GM12878 (cell line): ENCODE data around the gene MAST2. TPM values are rescaled to one million over a fixed set of nuclear protein-coding genes. Genes with fewer than 3 reads are reported as not detected.

Experiments
- ATAC-seq: fragments of 200-7000 bp; cut with Tn5 transposase; 3 replicates; pipeline ENCODE4 v1.9.1; 2020; ENCODE audit warnings: mild to moderate bottlenecking, moderate library complexity
- BruUV-seq: library from RNA; stranded (reverse); fragments of 400-500 nt; replicated peaks from 2 replicates; lab custom pipeline; 2021; lab: Mats Ljungman, UMichigan
- CTCF ChIA-PET: fragments of 300-600 bp; sonication (Branson Sonifier 250); formaldehyde crosslinking; extraction: SDS; loops from one replicate; lab custom pipeline; 2021; ENCODE audit warnings: inconsistent platforms; lab: Yijun Ruan, JAX
- POLR2A ChIA-PET: fragments of 350-600 bp; formaldehyde crosslinking; extraction: SDS; loops from one replicate; lab custom pipeline; 2021; ENCODE audit warnings: inconsistent platforms; lab: Charles Lee
- RAD21 ChIA-PET: fragments of 300-600 bp; sonication (Branson Sonifier 250); formaldehyde crosslinking; loops from one replicate; lab custom pipeline; 2023; ENCODE audit warnings: antibody characterized with exemption; ENCODE audit not compliant: unreplicated experiment; lab: Charles Lee
- SMC1A ChIA-PET: fragments of 300-600 bp; sonication (Branson Sonifier 250); formaldehyde crosslinking; loops from one replicate; lab custom pipeline; 2023; ENCODE audit not compliant: unreplicated experiment, uncharacterized antibody; lab: Charles Lee
- DNase-seq: peaks from one replicate; pipeline ENCODE4 v3.0.0-alpha.2; 2011; ENCODE audit warnings: low read depth, low spot score
- FAIRE-seq: peaks from 3 replicates; lab custom pipeline; 2011; peaks lifted over from hg19 to GRCh38; lab: Jason Lieb, UNC
- H2AFZ ChIP-seq: 2 replicates; pipeline ENCODE4 v1.6.0; 2011; ENCODE audit warnings: low read depth, low read length, control low read depth; ENCODE audit not compliant: control insufficient read depth
- H3K27ac ChIP-seq: 2 replicates; pipeline ENCODE4 v1.5.1; 2011; ENCODE audit warnings: control low read depth; ENCODE audit not compliant: control insufficient read depth, insufficient read depth
- H3K27me3 ChIP-seq, 2 experiments: replicated peaks in 1 of 2; 2 replicates each; pipeline versions ENCODE4 v1.6.0 to v1.6.1; 2011; ENCODE audit warnings: low read length in 1 of 2; ENCODE audit not compliant: control insufficient read depth in 2 of 2, insufficient read depth in 2 of 2
- H3K36me3 ChIP-seq, 2 experiments: 2 replicates each; pipeline ENCODE4 v1.5.1; 2011; ENCODE audit warnings: low read length in 1 of 2; ENCODE audit not compliant: control insufficient read depth in 2 of 2, insufficient read depth in 2 of 2
- H3K4me1 ChIP-seq: 2 replicates; pipeline ENCODE4 v1.6.1; 2011; ENCODE audit warnings: mild to moderate bottlenecking, low read length, moderate library complexity, mixed read lengths; ENCODE audit not compliant: control insufficient read depth, insufficient read depth
- H3K4me2 ChIP-seq: 2 replicates; pipeline ENCODE4 v1.6.0; 2011; ENCODE audit warnings: control low read depth; ENCODE audit not compliant: control insufficient read depth, insufficient read depth
- H3K4me3 ChIP-seq: fragments of 200-600 bp; sonication (generic); 2 replicates; pipeline ENCODE4 v1.5.1; 2016
- H3K79me2 ChIP-seq: 2 replicates; pipeline ENCODE4 v1.6.0; 2011; ENCODE audit warnings: low read length; ENCODE audit not compliant: control insufficient read depth, insufficient read depth
- H3K9ac ChIP-seq: 2 replicates; pipeline ENCODE4 v1.8.0; 2011; ENCODE audit warnings: low read length, control low read depth, mixed read lengths; ENCODE audit not compliant: control insufficient read depth, insufficient read depth
- H3K9me3 ChIP-seq: replicated peaks from 3 replicates; pipeline ENCODE4 v1.5.1; 2011; ENCODE audit warnings: mild to moderate bottlenecking, low read length; ENCODE audit not compliant: control insufficient read depth, insufficient read depth
- H4K20me1 ChIP-seq: 2 replicates; pipeline ENCODE4 v1.6.0; 2011; ENCODE audit not compliant: control insufficient read depth, insufficient read depth
- ASH2L ChIP-seq: fragments of 300-600, 200-600 bp; sonication (generic); IDR thresholded peaks from 2 replicates; pipeline ENCODE4 v1.6.1; 2017; ENCODE audit warnings: low read depth, mild to moderate bottlenecking, borderline replicate concordance
- CREM ChIP-seq: IDR thresholded peaks from 2 replicates; pipeline ENCODE4 v1.6.1; 2014; ENCODE audit warnings: antibody characterized with exemption, low read depth
- EGR1 ChIP-seq, 2 experiments: IDR thresholded peaks; 1 replicate in 1 of 2; 2 replicates in 1 of 2; pipeline ENCODE4 v1.6.1; 2011 to 2012; ENCODE audit warnings: low read depth in 2 of 2, low read length in 2 of 2, borderline replicate concordance in 1 of 2, mild to moderate bottlenecking in 1 of 2, moderate library complexity in 1 of 2
- KAT2A ChIP-seq: conservative IDR thresholded peaks from 2 replicates; pipeline ENCODE4 v1.6.1; 2011; ENCODE audit warnings: low read depth, low read length; ENCODE audit not compliant: control insufficient read depth
- MEF2B ChIP-seq: fragments of 450-650 bp; IDR thresholded peaks from 2 replicates; pipeline ENCODE4 v1.6.1; 2018; ENCODE audit warnings: mild to moderate bottlenecking, moderate library complexity; ENCODE audit not compliant: partially characterized antibody, poor library complexity, severe bottlenecking
- MTA2 ChIP-seq: fragments of 450-650 bp; IDR thresholded peaks from 2 replicates; pipeline ENCODE4 v1.6.1; 2016; ENCODE audit warnings: low read depth, mild to moderate bottlenecking, moderate library complexity
- NRF1 ChIP-seq: conservative IDR thresholded peaks from 2 replicates; pipeline ENCODE4 v1.6.1; 2011; ENCODE audit warnings: mild to moderate bottlenecking, low read depth, low read length, improper control_type of control experiment
- RB1 ChIP-seq: fragments of 450-650 bp; formaldehyde crosslinking; IDR thresholded peaks from 2 replicates; pipeline ENCODE4 v1.6.1; 2017; ENCODE audit warnings: mild to moderate bottlenecking, borderline replicate concordance
- RCOR1 ChIP-seq: conservative IDR thresholded peaks from 2 replicates; pipeline ENCODE4 v1.6.1; 2012; ENCODE audit warnings: low read depth, low read length, improper control_type of control experiment
- SMAD1 ChIP-seq: fragments of 450-650 bp; IDR thresholded peaks from 2 replicates; pipeline ENCODE4 v1.6.1; 2018; ENCODE audit warnings: mild to moderate bottlenecking, low read depth; ENCODE audit not compliant: partially characterized antibody
- STAT1 ChIP-seq: fragments of 450-650 bp; conservative IDR thresholded peaks from 2 replicates; pipeline ENCODE4 v1.6.1; 2014; ENCODE audit warnings: antibody characterized with exemption, mild to moderate bottlenecking
- ZNF592 ChIP-seq: fragments of 450-650 bp; IDR thresholded peaks from 2 replicates; pipeline ENCODE4 v1.6.1; 2017; ENCODE audit warnings: mild to moderate bottlenecking, moderate library complexity
- WGBS: methylation state at CpG from one replicate; pipeline ENCODE4 v1.1.6; 2016; ENCODE audit warnings: low lambda C conversion rate; ENCODE audit not compliant: insufficient replicate concordance, insufficient coverage; ENCODE audit errors: missing lambda C conversion rate; 5-methylcytosine and 5-hydroxymethylcytosine counted together
- in situ Hi-C: fragments of 300-500 bp; cut with MboI; formaldehyde crosslinking; loops from 9 replicates; pipeline ENCODE4 v1.14.3; 2018; ENCODE audit warnings: mixed read lengths
- intact Hi-C: fragments of 100-400 bp; cut with micrococcal nuclease; formaldehyde crosslinking; loops from one replicate; pipeline ENCODE4 v1.14.2; 2022; ENCODE audit not compliant: unreplicated experiment
- polyA plus RNA-seq, 11 experiments: library from polyadenylated mRNA; depleted of rRNA in 4 of 11; unstranded in 6 of 11; stranded (reverse) in 5 of 11; fragments of >200 nt; fragmentation: Nextera tagmentation in 4 of 11; fragmentation: Illumina TruSeq in 1 of 11; extraction: Ambion mirVana in 4 of 11; extraction: Trizol in 1 of 11; gene quantifications; 1 replicate in 1 of 11; 2 replicates in 10 of 11; pipeline versions ENCODE4 v1.2.1 to v1.2.3, GENCODE V29; 2011 to 2016; ENCODE audit warnings: inconsistent platforms in 2 of 11, missing spikeins in 2 of 11, low read depth in 1 of 11
- total RNA-seq, 4 experiments: library from RNA; depleted of rRNA in 3 of 4; stranded (reverse); fragments of >200 nt in 3 of 4; fragmentation: Illumina TruSeq in 1 of 4; extraction: Trizol in 1 of 4; gene quantifications; 2 replicates each; pipeline versions ENCODE4 v1.2.1 to v1.2.3, GENCODE V29; 2013 to 2021

The MAST2 gene
- total and polyA plus RNA-seq, 10 of the 15 experiments (the other 5 are each of a cell fraction or from before 2014, with no cell fraction given) = 1.0 to 28.7 (median 13.8) TPM

GRCh38 chr1:45969866-45970265 is 166.5 kb downstream of the MAST2 start:
- DNase-seq (no peak), ATAC-seq (no peak), FAIRE-seq (no peak)
- Histone ChIP-seq H3K9me3 (no peaks in the 10 kb centered on the region), H3K4me2 (no peak overlapping the region), H3K4me3 (no peak overlapping the region), H3K4me1 (no peaks in the 10 kb centered on the region), H2AFZ (no peak overlapping the region), H4K20me1 (no peaks in the 10 kb centered on the region), H3K27me3 (no peaks in the 10 kb centered on the region), H3K9ac (no peak overlapping the region), H3K27ac (no peak overlapping the region), H3K79me2 (no peaks in the 10 kb centered on the region), H3K36me3 (peaks cover 0 to 2% of the 10 kb centered on the region in 2 experiments; a peak in 2 of 4 replicates)
- in situ Hi-C loops = no loop called here
- TF ChIP-seq EGR1 (IDR thresholded peaks at IDR 0.05; ENCODE audit: borderline replicate concordance in 1 of 2, low read depth in 2 of 2, low read length in 2 of 2) = no peak
- TF ChIP-seq ASH2L = no peak
- no peak for TF ChIP-seq SMAD1
- TF ChIP-seq MTA2 = no peak
- no peak for TF ChIP-seq MEF2B
- TF ChIP-seq STAT1 = no peak
- no peak for TF ChIP-seq RCOR1
- no peak for TF ChIP-seq CREM
- TF ChIP-seq ZNF592 = no peak
- no peak for TF ChIP-seq RB1
- TF ChIP-seq NRF1 = no peak
- TF ChIP-seq KAT2A = no peak
- 100% methylated on average over 2 of the region's 3 CpGs for WGBS
- ChIA-PET RAD21 (no interaction called here), CTCF (no interaction called here), POLR2A (no interaction called here), SMC1A (interaction anchor here (0.8 to 0.9 kb wide), 2 partner anchors 21 to 85 kb away, joined by 3 to 4 read pairs; no protein-coding TSS in a partner anchor)
- intact Hi-C loops = no loop called here
- BruUV-seq = no TSS peak
